Panc1 (cell line): ENCODE measurements around the gene FGF22.
"Not testable (repeated sequence)": the region's sequence is repeated elsewhere in the genome, so short reads cannot be mapped to it uniquely, and the experiment has no call there.

Source experiments
- POLR2AphosphoS5 ChIP-seq: IDR thresholded peaks from 2 replicates; pipeline ENCODE4 v1.6.1; 2012; ENCODE audit warnings: mild to moderate bottlenecking, low read depth, low read length, moderate library complexity
- TF ChIP-seq, protein P1 (sequence below): fragments of 450-650 bp; IDR thresholded peaks from 2 replicates; pipeline ENCODE4 v1.5.1; 2017; ENCODE audit warnings: mild to moderate bottlenecking

DNA sequence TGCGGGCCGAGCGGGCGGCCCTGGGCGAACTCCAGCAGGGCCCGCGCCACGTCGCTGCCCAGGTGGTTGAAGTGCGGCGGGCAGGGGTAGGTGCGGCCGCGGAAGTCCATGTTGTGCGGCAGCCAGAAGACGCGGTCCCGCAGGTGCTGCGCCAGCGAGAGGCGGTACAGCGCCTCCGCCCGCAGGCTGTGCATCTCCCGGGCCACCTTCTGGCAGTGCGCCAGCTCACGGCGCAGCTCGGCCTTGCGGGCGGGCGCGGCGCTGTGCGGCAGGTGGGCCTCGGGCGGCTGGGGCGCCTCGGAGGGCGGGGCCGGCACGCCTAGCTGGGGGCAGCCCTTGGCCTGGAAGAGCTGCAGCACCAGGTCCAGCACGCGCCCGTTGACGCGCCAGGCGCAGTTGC lies 18.5 kb upstream of the FGF22 start:
- TF ChIP-seq, protein P1, sequence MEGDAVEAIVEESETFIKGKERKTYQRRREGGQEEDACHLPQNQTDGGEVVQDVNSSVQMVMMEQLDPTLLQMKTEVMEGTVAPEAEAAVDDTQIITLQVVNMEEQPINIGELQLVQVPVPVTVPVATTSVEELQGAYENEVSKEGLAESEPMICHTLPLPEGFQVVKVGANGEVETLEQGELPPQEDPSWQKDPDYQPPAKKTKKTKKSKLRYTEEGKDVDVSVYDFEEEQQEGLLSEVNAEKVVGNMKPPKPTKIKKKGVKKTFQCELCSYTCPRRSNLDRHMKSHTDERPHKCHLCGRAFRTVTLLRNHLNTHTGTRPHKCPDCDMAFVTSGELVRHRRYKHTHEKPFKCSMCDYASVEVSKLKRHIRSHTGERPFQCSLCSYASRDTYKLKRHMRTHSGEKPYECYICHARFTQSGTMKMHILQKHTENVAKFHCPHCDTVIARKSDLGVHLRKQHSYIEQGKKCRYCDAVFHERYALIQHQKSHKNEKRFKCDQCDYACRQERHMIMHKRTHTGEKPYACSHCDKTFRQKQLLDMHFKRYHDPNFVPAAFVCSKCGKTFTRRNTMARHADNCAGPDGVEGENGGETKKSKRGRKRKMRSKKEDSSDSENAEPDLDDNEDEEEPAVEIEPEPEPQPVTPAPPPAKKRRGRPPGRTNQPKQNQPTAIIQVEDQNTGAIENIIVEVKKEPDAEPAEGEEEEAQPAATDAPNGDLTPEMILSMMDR: not testable (repeated sequence)
- not testable (repeated sequence) for TF ChIP-seq POLR2AphosphoS5
